ENCODE data around the gene DNER. TPM values are rescaled to one million over a fixed set of nuclear protein-coding genes. Genes with fewer than 3 reads are reported as not detected.
A peak's percentile ranks its signal among the peaks of the same experiment; 100 is the strongest.

Gene DNER
- total and polyA plus RNA-seq, 7 donors, result 0.10 to 0.87 (median 0.35) TPM; not detected in 1

DNA sequence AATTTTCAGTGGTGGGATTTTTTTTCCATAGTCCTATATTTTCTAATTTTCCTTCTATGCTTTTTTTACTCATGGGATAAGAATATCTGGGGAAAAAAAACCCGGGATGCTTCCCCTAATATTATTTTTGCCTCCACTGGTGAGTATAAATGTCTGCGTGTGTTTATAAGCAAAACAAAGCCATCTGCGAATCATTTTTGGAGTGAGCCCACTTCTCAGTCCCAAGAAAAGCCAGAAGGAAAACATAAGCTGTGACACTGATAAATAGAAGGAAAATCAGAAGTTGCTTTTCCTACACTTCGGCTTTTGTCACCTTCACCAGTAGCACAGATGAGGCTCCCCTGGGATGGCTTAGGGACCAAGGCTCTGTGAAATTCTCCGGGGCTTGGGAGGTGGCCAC lies 308.6 kb downstream of the DNER start:
- no peak for DNase-seq
- H3K27me3 ChIP-seq (ENCODE audit: insufficient read depth in 3 of 3, low read length in 2 of 3), result no peaks in the 10 kb centered on the region
- no peak overlapping the region for H3K27ac ChIP-seq
- ATAC-seq, result no peak
- no peaks in the 10 kb centered on the region for H3K36me3 ChIP-seq (ENCODE audit: insufficient read depth in 1 of 2, low read depth in 1 of 2)
- intact Hi-C loops (cut with DNase I), result no loop called here
- 72 to 81% (median 76%) methylated on average over 5 of the region's 5 CpGs for WGBS, 3 donors
- TF ChIP-seq, protein P1, sequence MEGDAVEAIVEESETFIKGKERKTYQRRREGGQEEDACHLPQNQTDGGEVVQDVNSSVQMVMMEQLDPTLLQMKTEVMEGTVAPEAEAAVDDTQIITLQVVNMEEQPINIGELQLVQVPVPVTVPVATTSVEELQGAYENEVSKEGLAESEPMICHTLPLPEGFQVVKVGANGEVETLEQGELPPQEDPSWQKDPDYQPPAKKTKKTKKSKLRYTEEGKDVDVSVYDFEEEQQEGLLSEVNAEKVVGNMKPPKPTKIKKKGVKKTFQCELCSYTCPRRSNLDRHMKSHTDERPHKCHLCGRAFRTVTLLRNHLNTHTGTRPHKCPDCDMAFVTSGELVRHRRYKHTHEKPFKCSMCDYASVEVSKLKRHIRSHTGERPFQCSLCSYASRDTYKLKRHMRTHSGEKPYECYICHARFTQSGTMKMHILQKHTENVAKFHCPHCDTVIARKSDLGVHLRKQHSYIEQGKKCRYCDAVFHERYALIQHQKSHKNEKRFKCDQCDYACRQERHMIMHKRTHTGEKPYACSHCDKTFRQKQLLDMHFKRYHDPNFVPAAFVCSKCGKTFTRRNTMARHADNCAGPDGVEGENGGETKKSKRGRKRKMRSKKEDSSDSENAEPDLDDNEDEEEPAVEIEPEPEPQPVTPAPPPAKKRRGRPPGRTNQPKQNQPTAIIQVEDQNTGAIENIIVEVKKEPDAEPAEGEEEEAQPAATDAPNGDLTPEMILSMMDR (IDR thresholded peaks at IDR 0.05), result no peak
- H3K4me3 ChIP-seq, result no peak overlapping the region
- H3K4me1 ChIP-seq, result no peaks in the 10 kb centered on the region
- H3K9me3 ChIP-seq, result no peaks in the 10 kb centered on the region

DNA sequence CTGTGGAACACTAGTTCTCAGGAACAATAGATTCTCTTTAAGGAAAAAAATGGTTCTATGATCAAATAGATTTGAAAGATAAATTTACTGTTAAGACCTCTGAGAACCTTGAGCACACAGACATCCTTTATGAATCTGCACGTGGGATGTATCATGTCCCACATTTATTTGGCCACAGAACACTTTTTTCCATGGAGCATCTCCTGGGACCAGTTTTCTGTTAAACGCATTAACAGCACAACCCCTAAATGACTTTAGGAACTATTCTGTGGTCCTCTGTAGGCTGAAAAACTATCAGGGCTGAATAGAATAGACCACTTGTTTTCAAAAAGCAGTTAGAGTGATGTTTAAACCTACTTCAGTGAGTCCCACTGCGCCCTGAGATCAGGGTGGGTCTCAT lies 311.1 kb downstream of the DNER start:
- intact Hi-C loops (cut with DNase I), result no loop called here
- Histone ChIP-seq H3K4me1 (no peaks in the 10 kb centered on the region), H3K36me3 (ENCODE audit: insufficient read depth in 1 of 2, low read depth in 1 of 2) (no peaks in the 10 kb centered on the region), H3K27me3 (ENCODE audit: insufficient read depth in 3 of 3, low read length in 2 of 3) (no peaks in the 10 kb centered on the region), H3K9me3 (no peaks in the 10 kb centered on the region), H3K4me3 (no peak overlapping the region), H3K27ac (no peak overlapping the region)
- ATAC-seq, result no peak
- 57 to 67% (median 63%) methylated on average over 3 of the region's 3 CpGs for WGBS, 3 donors
- TF ChIP-seq, protein P1 (IDR thresholded peaks at IDR 0.05), result no peak
- DNase-seq, result no peak

DNA sequence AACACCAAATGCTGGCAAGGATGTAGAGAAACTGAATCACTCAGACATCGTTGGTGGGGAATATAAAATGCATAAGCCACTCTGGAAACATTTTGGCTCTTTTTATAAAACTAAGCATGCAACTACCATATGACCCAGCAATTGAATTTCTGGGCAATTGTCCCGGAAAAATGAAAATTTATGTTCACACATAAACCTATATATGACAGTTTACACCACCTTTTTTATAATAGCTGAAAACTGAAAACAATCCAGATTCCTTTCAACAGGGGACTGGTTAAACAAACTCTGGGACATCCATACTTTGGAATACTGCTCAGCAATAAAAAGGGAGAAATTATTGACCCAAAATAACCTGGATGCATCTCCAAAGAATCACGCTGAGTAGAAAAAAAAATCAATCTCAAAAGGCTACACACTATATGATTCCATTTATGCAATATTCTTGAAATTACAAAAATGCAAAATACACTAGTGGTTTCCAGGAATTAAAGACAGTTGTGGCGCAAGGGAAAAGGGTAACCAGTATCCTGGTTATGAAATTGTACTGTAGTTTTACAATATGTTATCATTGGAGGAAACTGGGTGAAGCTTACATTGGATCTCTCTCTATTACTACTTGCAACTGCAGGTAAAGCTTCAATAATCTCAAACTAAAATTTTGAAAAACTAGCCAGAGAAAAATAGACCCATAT lies 313.0 kb downstream of the DNER start:
- Histone ChIP-seq H3K4me1 (no peaks in the 10 kb centered on the region), H3K36me3 (ENCODE audit: insufficient read depth in 1 of 2, low read depth in 1 of 2) (no peaks in the 10 kb centered on the region), H3K27me3 (ENCODE audit: insufficient read depth in 3 of 3, low read length in 2 of 3) (no peaks in the 10 kb centered on the region), H3K4me3 (no peak overlapping the region), H3K9me3 (peaks cover 5% of the 10 kb centered on the region), H3K27ac (no peak overlapping the region)
- 72 to 80% (median 76%) methylated on average over 4 of the region's 4 CpGs for WGBS, 3 donors
- intact Hi-C loops (cut with DNase I), result no loop called here
- DNase-seq (no peak), ATAC-seq (no peak)
- TF ChIP-seq, protein P1 (IDR thresholded peaks at IDR 0.05), result no peak

DNA sequence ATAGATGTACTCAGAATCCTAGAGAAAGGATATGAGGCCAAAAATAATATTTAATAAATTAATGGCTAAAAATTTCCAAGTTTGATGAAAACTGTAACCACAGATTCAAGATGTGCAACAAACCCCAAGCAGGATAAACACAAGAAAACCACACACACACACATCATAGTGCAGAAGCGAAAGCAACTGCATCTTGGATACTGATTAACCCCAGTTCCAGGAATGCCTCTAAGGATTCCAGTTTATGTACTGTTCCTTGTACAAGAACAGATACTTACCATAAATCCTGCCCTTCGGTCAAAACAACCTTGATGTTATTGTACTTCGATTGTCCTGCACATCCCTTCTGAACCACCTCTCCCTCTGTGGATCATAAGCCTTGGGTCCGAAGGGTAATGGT lies 320.4 kb downstream of the DNER start:
- intact Hi-C loops (cut with DNase I), result no loop called here
- H3K36me3 ChIP-seq (ENCODE audit: insufficient read depth in 1 of 2, low read depth in 1 of 2), result no peaks in the 10 kb centered on the region
- no peaks in the 10 kb centered on the region for H3K27me3 ChIP-seq (ENCODE audit: insufficient read depth in 3 of 3, low read length in 2 of 3)
- H3K27ac ChIP-seq, result no peak overlapping the region
- no peaks in the 10 kb centered on the region for H3K4me1 ChIP-seq
- H3K9me3 ChIP-seq, result peaks cover 5% of the 10 kb centered on the region
- ATAC-seq (no peak), DNase-seq (no peak)
- TF ChIP-seq, protein P1 (IDR thresholded peaks at IDR 0.05), result no peak
- H3K4me3 ChIP-seq, result no peak overlapping the region
- 91 to 98% (median 95%) methylated on average over 4 of the region's 4 CpGs for WGBS, 3 donors

DNA sequence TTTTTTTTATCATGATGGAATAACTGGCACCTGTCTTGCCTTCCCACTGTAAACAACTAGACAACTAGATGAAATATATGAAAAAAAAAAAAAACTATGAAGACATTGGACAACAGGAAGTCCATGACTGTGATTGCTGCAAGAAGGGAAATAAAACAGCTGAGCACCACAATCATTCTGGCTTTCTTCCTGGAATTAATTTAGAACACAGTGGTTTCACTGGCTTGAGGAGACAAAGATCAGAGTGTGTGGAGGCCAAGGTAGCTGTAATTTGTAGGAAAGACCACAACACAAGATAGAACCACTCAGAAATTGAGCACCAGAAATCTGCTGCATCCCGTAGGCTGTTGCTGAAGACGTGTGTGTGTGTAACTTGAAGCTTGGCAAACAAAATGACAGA lies 322.2 kb downstream of the DNER start:
- H3K36me3 ChIP-seq (ENCODE audit: insufficient read depth in 1 of 2, low read depth in 1 of 2), result no peaks in the 10 kb centered on the region
- no peaks in the 10 kb centered on the region for H3K27me3 ChIP-seq (ENCODE audit: insufficient read depth in 3 of 3, low read length in 2 of 3)
- intact Hi-C loops (cut with DNase I), result no loop called here
- no peak overlapping the region for H3K27ac ChIP-seq
- no peaks in the 10 kb centered on the region for H3K9me3 ChIP-seq
- 29 to 48% (median 36%) methylated on average over 2 of the region's 2 CpGs for WGBS, 3 donors
- TF ChIP-seq, protein P1 (IDR thresholded peaks at IDR 0.05), result no peak
- no peaks in the 10 kb centered on the region for H3K4me1 ChIP-seq
- ATAC-seq (peak in 1 of 4 donors; percentile 27), DNase-seq (no peak)
- no peak overlapping the region for H3K4me3 ChIP-seq

Measured in psoas muscle (tissue), 8 donors.